HepG2 (cell line): ENCODE measurements around the gene PDLIM7. TPM values are rescaled to one million over a fixed set of nuclear protein-coding genes. Genes with fewer than 3 reads are reported as not detected.

Source experiments
- AKNA ChIP-seq: sonication (generic); formaldehyde crosslinking; IDR thresholded peaks from 2 replicates; pipeline ENCODE4 v1.4.0; 2020; ENCODE audit warnings: missing genetic modification reagents, borderline replicate concordance
- FOSL2 ChIP-seq: sonication (generic); formaldehyde crosslinking; IDR thresholded peaks from 2 replicates; pipeline ENCODE4 v1.4.0; 2020; ENCODE audit warnings: missing genetic modification reagents
- FOXA3 ChIP-seq: IDR thresholded peaks from 2 replicates; pipeline ENCODE4 v1.6.1; 2016; ENCODE audit warnings: missing genetic modification reagents, missing compliant biosample characterization
- JUNB ChIP-seq: sonication (generic); formaldehyde crosslinking; IDR thresholded peaks from 2 replicates; pipeline ENCODE4 v1.8.0; 2022; ENCODE audit warnings: missing genetic modification reagents, mild to moderate bottlenecking, borderline replicate concordance
- KDM6A ChIP-seq: IDR thresholded peaks from 2 replicates; pipeline ENCODE4 v1.6.1; 2016; ENCODE audit warnings: low read depth
- POGZ ChIP-seq: sonication (generic); formaldehyde crosslinking; IDR thresholded peaks from 2 replicates; pipeline ENCODE4 v1.4.0; 2020; ENCODE audit warnings: mild to moderate bottlenecking, missing genetic modification reagents
- SMC3 ChIP-seq: IDR thresholded peaks from 2 replicates; pipeline ENCODE4 v1.6.1; 2011; ENCODE audit warnings: low read length, improper control_type of control experiment
- STAG1 ChIP-seq: sonication (generic); formaldehyde crosslinking; IDR thresholded peaks from 2 replicates; pipeline ENCODE4 v1.4.0; 2020; ENCODE audit warnings: missing genetic modification reagents
- TFAP4 ChIP-seq: sonication (generic); IDR thresholded peaks from 2 replicates; pipeline ENCODE4 v1.6.1; 2016; ENCODE audit warnings: low read depth, borderline replicate concordance
- THRA ChIP-seq: sonication (generic); formaldehyde crosslinking; IDR thresholded peaks from 2 replicates; pipeline ENCODE4 v1.4.0; 2020; ENCODE audit warnings: missing genetic modification reagents, borderline replicate concordance
- TMF1 ChIP-seq: sonication (generic); formaldehyde crosslinking; IDR thresholded peaks from 2 replicates; pipeline ENCODE4 v1.8.1; 2022; ENCODE audit warnings: low read depth, missing genetic modification reagents
- ZNF24 ChIP-seq: fragments of 450-650 bp; IDR thresholded peaks from 2 replicates; pipeline ENCODE4 v1.6.1; 2017; ENCODE audit warnings: antibody characterized with exemption, mild to moderate bottlenecking
- ZNF275 ChIP-seq: sonication (generic); formaldehyde crosslinking; IDR thresholded peaks from 2 replicates; pipeline ENCODE4 v1.8.0; 2022; ENCODE audit warnings: missing genetic modification reagents, mild to moderate bottlenecking, inconsistent platforms, borderline replicate concordance
- ZNF33B ChIP-seq: sonication (generic); formaldehyde crosslinking; IDR thresholded peaks from 2 replicates; pipeline ENCODE4 v1.5.1; 2020; ENCODE audit warnings: mild to moderate bottlenecking, missing genetic modification reagents
- ZNF558 ChIP-seq: sonication (generic); formaldehyde crosslinking; IDR thresholded peaks from 2 replicates; pipeline ENCODE4 v1.9.0; 2022; ENCODE audit warnings: mild to moderate bottlenecking, missing genetic modification reagents, borderline replicate concordance
- ZNF564 ChIP-seq: sonication (generic); formaldehyde crosslinking; IDR thresholded peaks from 2 replicates; pipeline ENCODE4 v1.8.1; 2023; ENCODE audit warnings: mild to moderate bottlenecking, missing genetic modification reagents
- ZNF644 ChIP-seq: IDR thresholded peaks from 2 replicates; pipeline ENCODE4 v1.6.1; 2016; ENCODE audit warnings: low read depth
- polyA plus RNA-seq, 8 experiments: library from polyadenylated mRNA; depleted of rRNA in 3 of 8; stranded (reverse) in 7 of 8; unstranded in 1 of 8; fragments of >200 nt; fragmentation: Illumina TruSeq in 4 of 8; extraction: Trizol in 4 of 8; gene quantifications; 2 replicates each; pipeline versions ENCODE4 v1.2.1 to v1.2.3, GENCODE V29; 2011 to 2016; ENCODE audit warnings: low read depth in 4 of 8, missing spikeins in 1 of 8, mixed read lengths in 1 of 8; ENCODE audit not compliant: insufficient read depth in 1 of 8
- total RNA-seq, 5 experiments: library from RNA; depleted of rRNA; stranded (reverse); fragments of >200 nt; fragmentation: Illumina TruSeq; extraction: Trizol; gene quantifications; 2 replicates each; pipeline ENCODE4 v1.2.3, GENCODE V29; 2016; ENCODE audit warnings: low read depth in 1 of 5
- TF ChIP-seq, protein P1 (sequence below): IDR thresholded peaks from 2 replicates; pipeline ENCODE4 v1.6.1; 2012; ENCODE audit warnings: inconsistent platforms

The PDLIM7 gene
- total and polyA plus RNA-seq, 2 of the 13 experiments (the other 11 are each of a cell fraction or from before 2014, with no cell fraction given): 21.1 to 31.3 TPM

GRCh38 chr5:177546258-177546741 is 48.9 kb upstream of the PDLIM7 start (continued):
- TF ChIP-seq FOXA3 (CRISPR knock-in tag): peak; percentile 35
- TF ChIP-seq ZNF558 (CRISPR knock-in tag): no peak
- TF ChIP-seq TMF1: no peak
- peak; percentile 21; the same call in 1 of the 2 replicates for TF ChIP-seq SMC3
- no peak for TF ChIP-seq ZNF24
- peak; percentile 30; the same call in 1 of the 2 replicates for TF ChIP-seq ZNF644
- TF ChIP-seq, protein P1, sequence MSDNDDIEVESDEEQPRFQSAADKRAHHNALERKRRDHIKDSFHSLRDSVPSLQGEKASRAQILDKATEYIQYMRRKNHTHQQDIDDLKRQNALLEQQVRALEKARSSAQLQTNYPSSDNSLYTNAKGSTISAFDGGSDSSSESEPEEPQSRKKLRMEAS: peak; percentile 28; the same call in 1 of the 2 replicates
- peak; percentile 98 for TF ChIP-seq FOSL2 (CRISPR knock-in tag)
- 0 out of 2 replicates have a peak, but pooled peaks have one; percentile 11 for TF ChIP-seq STAG1 (CRISPR knock-in tag)
- no peak for TF ChIP-seq JUNB (CRISPR knock-in tag)
- TF ChIP-seq POGZ: no peak
- no peak for TF ChIP-seq ZNF564 (CRISPR knock-in tag)
- peak; percentile 98 for TF ChIP-seq TFAP4
- no peak for TF ChIP-seq AKNA (CRISPR knock-in tag)
- TF ChIP-seq ZNF275 (CRISPR knock-in tag): no peak
- no peak for TF ChIP-seq KDM6A (CRISPR knock-in tag)
- no peak for TF ChIP-seq ZNF33B (CRISPR knock-in tag)
- no peak for TF ChIP-seq THRA (CRISPR knock-in tag)
